HG03175 (cell line): ENCODE data around the gene ALDH4A1.
"Not testable (repeated sequence)": the region's sequence is repeated elsewhere in the genome, so short reads cannot be mapped to it uniquely, and the experiment has no call there.

ENCODE experiments used
- ATAC-seq: cut with Tn5 transposase; IDR thresholded peaks from one replicate; pipeline ENCODE4 v1.9.1; 2021; ENCODE audit warnings: mild to moderate bottlenecking, moderate library complexity; ENCODE audit not compliant: unreplicated experiment

ALDH4A1 gene

DNA sequence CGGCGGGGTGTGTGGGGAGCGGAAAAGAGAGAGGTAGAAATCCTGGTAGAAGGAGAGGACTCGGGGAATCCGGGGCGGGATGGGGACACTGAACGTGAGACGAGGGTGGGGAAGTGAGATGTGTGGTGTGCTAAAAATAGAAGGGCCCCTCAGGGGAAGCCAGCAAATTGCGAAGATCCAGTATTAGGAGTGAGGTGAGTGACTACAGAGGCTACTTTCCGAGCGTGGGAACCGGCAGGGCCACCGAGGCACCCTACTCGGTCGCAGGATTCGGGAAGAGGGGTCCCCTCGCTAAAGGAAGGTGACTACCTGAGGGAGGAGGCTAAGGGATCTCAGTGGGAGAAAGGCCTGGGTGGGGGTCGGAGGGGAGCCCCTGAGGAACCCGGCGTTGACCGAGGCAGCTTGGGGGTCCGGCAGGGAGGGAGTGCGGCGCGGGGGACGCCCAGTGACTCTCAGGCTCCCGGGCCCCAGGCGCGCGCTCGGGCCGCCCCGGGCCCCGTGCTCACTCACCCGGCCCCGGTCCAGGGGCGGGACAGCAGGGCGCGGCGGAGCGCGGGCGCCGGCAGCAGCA lies 318 bp downstream of the ALDH4A1 start:
- peak; percentile 1 for ATAC-seq

DNA sequence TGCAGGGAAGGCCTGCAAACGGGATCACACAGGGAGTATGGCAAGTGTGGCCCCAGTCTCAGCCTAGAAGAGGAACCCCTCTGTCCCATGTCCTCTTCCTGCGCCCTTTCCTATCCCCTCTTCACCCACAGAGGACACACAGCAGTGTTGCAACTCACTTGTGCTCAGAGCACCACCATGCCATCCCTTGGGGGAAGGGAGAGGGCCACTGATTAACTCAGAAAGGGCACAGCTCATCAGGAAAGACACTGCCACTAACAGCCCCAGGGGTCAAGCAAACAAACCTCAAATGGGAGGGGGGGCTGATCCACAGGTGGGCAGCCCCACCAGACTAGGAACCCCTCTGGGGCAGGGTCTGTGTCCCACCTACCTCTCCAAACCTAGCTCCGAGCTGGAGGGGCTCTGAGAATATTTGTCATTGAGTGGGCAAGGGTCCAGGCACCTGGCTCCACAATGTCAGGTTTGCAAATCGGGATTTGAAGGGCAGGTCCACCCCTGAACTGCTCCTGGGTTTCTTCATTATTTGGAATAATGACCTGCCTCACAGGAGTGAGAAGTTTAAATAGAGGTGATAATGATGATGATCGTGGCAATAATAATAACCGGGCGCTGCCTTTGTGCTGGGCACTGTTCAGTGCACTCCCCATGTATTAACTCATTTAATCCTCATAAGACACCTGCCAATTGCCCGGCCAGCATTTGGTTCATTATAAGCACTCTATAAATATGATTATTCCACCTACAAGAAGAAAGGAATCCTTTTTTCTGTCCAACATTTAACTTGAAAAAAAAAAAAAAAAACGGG lies 1.0 kb downstream of the ALDH4A1 start:
- ATAC-seq: no peak

DNA sequence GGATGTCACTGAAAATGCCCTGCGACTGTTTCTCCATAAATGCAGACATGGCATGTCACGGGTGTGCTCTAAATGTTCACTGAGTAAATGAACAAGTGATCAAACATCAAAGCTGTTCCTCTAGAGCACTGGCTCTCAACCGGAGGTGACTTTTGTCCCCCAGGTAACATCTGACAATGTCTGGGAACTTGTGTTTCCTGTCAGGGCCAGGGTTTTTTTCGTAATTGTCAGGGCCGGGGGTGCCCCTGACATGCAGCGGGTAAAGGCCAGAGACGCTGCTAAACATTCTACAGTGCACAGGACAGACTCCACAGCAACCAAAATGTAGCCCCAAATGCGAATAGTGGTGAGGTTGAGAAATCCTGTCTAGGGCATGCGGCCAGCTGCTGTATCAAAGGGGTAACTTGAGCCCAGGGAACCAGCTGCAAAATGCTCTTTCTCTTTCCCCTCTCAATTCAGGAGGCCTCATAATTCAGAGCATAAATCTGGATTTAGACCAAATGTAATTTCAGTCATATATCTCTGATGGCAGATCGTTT lies 2.0 kb downstream of the ALDH4A1 start:
- no peak for ATAC-seq

DNA sequence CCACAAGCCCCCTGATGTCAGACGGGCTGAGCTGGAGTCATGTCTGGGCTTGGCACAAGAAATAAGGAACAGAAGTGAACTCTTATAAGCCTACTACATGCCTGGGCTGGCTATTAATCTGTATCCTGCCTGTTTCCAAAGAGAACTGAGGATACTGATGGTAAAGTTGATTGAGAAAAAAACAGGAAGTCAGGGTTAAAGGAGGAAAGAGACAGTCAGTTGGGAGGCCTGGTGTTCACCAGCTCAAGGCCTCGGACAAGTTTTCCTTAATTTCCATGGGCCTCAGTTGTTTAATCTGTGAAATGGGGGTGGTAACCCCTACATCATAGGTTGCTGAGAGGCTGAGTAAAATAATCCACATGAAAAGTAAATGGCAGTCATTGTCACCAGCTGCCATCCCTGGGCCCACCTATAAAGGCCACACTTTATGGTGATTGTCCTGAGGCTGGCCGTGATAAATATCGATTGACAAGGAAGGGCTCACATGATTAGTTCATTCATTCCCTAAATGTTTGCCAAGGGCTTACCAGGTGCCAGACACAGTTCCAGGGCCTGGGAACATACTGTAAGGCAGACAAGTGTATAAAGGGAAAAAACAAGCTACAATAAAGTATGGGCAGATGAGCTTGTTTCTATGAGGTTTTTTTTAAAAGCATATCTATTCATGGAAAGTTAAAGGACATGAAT lies 2.8 kb downstream of the ALDH4A1 start:
- ATAC-seq: no peak

DNA sequence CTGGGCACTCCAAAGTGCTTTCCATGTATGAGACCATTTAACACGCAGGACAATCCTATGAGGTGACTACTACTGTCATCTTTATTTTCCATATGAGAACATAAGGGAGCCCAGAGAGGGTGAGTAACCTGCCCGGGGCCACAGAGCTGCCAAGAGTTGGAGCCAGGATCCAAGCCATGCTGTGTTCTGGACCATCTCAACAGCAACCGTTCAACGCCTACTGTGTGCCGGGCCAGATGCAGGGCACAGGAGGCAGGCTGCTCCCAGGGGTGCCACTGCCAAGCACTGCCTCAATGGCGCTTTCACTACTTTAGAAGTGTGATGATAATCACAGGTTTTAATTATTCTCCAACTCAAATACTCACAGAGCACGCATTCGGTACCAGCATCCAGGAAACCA lies 3.8 kb downstream of the ALDH4A1 start:
- ATAC-seq: no peak

DNA sequence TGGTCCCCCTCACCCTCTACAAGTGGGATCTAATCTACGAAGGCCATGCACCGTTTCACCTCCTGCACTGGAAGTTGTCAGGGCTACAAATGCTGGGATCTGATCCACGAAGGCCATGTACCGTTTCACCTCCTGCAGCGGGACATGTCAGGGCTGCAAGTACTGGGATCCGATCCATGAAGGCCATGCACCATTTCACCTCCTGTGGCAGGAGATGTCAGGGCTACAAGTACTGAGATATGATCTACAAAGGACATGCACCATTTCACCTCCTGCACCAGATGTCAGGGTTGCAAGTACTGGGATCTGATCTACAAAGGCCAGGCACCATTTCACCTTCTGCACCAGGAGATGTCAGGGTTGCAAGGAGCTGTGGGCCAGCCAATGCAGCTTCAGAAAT lies 7.0 kb downstream of the ALDH4A1 start:
- ATAC-seq: no peak

DNA sequence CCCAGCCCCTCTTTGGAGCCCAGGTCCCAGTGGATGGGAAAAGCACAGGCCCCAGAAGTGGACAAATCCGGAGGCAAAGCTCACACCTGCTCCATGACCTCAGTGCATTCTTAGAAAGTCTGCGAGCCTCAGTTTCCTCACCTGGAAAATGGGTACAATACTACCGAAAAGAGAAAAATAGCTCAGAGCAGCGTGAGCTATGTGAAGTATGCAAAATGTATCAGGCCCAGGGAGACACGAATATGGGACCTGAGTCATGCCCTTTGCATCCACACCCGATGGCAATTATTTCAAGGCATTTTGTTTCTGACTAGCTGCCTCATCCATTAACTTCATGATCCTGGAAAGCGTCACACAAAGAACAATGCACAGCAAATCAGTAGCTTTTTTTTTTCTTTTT lies 9.2 kb downstream of the ALDH4A1 start:
- no peak for ATAC-seq

DNA sequence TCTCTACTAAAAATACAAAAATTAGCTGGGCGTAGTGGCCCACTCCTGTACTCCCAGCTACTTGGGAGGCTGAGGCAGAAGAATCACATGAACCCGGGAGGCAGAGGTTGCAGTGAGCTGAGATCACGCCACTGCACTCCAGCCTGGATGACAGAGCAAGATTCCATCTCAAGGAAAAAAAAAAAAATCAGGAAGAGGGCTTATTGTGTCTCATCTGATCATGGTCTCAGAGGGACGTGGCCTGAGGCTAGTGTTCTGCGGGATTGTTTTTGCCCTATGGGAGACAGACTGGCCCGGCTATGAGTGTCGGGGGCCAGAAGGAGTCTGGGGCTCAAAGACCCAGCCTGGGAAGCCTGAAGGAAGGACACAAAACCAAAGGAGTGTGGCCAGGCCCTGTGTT lies 10.5 kb downstream of the ALDH4A1 start:
- not testable (repeated sequence) for ATAC-seq

DNA sequence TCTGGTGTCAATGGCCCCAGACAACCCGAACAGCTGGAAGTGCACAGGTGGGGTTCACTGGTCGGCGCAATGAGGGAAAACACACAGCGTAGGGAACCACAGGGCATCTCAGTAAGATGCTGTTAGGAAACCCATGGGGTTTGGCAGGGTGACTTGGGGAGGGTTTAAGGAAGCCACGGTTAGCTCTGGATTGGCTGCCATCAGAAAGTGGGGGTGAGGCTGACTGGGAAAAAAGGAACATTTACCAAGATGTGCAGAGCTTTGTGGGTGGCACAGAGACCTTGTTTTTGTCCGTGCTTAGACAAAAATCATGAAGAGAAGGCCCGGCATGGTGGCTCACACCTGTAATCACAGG lies 11.0 kb downstream of the ALDH4A1 start:
- no peak for ATAC-seq

DNA sequence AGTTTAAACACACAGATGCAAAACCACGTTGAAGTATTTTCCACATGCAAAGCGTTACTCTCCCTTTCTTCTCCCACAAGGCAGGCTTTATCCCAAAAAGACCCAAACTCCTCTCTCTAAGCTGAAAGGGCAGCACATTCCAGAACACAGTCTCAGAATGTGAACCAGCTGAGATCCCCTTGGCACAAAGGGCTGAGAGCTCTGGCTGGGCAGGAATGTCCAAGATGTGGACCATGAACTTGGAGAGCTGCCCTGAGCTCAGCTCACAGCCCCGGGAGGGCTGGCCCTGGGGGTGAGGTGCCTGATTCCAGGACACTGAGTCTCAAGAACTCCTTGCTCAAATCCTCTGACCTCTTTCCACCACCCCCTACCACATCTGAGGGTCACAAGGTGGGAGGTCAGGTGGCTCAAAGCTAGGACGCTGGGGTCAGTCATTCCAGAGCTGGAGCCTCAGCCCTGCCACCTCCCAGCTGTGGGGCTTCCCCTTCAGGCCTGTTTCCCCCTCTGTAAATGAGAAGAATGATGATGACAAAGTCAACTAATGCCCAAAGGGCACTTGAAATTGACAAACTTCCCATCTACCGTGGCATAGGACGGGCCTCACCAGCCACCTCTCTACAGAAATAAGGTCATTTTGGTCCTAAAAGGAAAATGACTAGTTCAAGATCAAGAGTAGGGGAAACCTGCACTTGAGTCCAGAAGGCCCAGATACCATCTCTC lies 11.5 kb downstream of the ALDH4A1 start:
- no peak for ATAC-seq

DNA sequence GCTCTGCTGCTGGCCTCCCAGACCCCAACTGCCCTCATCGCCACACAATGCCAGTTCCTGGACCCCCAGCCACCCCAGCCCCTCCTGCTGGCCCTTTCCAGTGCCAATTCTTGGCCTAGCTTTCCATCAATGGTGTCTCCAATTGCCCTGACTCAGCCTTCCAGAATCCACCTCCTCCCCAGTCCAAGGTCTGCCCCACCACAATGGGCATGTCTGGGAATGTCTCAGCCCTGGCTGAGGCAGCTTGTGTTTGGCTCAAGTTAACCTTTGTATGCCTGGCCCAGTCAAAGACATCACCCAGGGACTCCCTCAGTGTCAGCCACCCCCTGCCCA lies 16.4 kb downstream of the ALDH4A1 start:
- ATAC-seq: no peak

DNA sequence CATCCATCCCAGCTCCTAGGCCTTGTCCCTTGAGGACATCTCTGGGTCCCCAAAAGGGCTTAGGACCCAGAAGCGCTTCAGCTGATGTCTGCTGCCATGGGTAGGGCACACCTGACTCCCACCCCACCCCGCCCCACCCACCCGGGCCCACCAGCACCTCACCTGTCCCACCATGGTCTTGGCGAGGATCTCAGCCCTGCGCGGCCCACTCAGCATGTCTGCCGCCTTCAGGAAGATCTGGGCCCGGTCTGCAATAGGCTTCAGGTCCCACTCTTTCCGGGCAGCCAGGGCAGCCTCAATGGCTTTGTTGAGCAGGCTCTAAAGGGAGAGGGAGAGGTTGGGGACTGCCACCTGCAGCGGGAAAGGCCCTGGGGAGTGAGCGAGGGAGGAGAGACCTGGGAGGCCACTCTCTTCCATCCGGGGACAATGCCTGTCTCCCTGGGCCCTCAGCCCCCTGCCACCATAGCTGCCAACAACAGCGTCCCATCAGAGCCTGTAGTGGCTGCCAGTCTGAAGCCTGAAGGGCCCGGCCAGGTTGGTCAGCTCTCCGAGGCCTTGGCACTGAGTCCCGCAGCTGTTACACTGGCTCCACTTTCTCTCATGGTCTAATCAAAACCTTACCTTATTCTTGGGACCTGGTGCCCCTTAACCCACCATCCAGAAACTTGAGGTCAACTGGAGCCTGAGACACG lies 16.9 kb downstream of the ALDH4A1 start:
- no peak for ATAC-seq

DNA sequence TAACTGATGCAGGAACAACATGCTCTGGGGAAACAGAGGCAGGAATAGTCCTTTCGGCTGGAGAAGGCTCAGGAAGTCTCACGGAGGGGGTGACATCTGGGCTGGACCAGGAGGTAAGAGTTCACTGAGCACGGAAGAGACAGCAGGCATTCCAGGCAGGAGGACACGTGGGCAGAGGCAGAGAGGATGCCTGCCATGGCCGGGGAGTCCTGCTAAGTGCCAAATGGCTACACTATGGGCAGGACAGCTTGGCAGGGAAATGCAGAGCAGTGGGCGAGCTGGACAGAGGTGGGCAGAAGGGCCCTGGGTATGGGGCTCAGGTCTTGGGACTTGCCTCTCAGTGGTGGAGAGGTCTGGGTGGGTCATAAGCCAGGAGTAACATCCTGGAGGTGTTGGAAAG lies 17.6 kb downstream of the ALDH4A1 start:
- no peak for ATAC-seq

DNA sequence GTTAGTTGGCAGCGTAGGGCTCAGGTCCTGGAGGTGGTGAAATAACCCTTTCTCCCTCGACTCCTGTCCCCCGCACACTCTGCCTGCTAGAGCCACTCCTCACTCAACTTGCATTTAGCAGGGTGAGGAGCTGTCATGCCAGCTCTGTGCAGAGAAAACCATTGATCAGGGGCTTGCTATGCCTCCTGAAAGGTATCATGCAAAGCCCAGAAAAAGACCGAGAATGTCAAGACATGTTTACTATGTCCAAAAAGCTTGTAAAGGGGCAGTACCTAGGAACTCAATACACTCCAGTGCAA lies 18.0 kb downstream of the ALDH4A1 start:
- no peak for ATAC-seq

DNA sequence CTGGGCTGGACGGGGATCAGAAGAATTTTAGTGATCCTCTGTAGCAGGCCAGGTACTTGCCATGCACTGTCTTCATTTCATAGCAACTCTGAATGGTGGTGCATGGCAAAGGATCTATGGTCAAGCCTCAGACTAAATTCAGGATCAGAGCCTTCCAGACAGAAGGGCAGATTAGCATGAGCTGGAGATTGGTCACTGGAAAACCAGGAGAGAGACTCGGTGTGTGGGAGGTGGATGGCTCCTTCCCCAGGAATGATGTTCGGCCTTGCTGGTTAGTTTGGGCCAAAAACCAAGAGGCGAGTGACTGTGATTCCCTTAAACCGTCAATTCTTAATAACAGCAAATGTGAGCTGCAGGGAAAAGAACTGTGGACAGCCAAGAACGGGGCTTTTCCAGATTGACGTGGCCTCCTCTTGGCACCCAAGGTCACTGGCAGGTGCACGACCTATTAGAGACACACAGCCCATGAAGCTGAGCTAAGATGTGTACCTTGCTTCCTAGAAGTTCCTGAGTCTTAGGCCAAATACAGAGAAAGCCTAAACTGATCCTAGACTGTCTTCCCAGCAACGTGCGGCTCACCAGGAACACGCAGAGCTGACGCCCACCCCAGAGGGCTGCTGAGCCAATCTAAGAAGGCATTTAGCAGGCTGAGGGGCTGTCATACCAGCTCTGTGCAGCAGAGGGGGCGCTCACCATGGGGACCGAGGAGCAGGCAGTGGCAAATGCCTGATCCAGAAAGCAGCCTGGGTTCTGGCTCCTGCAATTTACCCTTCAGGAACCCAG lies 18.5 kb downstream of the ALDH4A1 start:
- ATAC-seq: no peak

DNA sequence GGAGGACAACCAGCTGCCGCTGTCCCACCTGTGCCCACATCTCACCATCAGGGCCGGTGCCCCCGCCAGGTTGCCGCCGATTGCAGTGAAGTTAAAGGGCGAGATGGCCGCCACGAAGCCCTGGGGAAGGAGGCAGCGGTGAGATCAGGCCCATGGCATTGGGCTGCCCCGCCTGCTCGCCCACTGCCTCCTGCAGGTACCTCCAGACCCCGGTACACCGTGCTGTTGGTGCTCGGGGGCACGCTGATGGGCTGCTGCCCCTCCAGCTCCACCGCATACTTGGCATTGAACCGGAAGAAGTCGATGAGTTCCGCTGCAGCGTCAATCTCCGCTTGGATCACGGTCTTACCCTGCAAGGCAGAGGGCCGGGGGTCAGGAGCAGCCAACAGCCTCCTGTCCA lies 19.3 kb downstream of the ALDH4A1 start:
- ATAC-seq: no peak

DNA sequence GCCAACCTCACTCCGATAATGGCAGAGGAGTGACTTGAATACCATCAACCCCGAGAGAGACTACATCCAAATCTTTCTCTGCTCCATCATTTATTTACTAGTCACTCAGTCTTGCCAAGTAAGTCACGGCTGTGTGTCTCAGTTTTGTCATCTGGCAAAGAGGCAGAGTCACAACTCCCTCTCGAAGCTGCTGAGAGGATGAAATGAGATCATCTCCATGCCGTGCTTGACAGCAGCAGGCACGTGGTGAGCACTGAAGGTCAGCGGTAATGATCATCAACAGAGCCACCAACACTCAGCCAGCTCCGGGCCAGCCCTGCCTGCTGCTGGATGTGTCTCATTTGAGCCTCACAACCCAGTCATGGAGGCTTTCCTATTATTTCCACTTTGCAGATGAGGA lies 19.9 kb downstream of the ALDH4A1 start:
- ATAC-seq: no peak

DNA sequence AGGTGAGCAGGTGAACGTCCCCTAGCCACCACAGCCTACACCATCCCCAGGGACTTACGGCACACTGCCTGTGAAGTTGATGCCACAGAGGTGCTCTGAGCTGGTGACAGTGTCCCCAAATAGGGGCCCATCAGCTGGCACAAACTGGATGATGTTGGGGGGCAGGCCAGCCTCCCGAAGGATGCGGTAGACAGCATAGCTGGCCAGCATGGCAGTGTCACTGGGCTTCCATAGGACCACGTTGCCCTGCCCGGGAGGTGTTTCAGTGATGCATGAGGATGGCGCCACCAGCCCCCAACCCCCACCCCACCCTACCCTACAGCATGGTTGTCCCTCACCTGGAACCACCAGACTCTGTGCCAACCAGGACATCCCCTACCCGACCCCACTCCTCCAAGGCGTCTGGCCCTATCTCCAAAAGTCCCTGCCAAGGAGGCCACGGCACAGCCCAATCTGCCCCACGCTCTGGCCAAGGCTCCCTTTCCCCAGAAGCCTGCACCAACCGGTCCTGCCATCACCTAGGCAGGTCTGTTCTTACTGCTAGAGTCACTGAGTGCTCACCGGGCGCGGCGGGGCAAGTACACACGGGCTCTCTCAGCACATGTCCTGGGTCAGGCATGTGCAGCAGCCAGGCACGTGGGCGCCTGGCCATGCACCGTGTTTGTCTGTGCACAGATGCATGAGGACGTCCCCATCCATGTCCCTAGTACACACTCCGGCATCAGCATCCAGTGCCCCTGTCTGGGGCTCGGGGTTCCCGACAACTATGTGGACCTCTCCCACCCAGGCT lies 20.5 kb downstream of the ALDH4A1 start:
- ATAC-seq: no peak

DNA sequence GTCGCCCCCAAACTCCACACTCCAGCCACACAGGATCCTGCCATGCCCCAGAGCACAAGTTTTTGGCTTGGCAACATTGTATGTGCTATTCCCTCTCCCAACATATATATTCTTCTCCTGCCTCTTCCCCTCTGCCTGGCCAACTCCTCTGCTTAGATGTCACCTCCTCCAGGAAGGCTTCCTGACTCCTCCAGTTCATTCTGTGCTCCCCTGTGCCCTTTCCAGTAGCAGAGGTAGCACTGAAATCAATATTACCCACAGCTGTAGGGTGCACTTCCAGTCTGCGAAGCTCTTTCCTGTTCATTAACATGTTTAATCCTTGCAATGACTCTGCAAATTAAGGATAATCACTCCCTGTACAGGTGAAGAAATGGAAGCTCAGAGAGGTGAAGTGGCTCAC lies 21.2 kb downstream of the ALDH4A1 start:
- no peak for ATAC-seq

DNA sequence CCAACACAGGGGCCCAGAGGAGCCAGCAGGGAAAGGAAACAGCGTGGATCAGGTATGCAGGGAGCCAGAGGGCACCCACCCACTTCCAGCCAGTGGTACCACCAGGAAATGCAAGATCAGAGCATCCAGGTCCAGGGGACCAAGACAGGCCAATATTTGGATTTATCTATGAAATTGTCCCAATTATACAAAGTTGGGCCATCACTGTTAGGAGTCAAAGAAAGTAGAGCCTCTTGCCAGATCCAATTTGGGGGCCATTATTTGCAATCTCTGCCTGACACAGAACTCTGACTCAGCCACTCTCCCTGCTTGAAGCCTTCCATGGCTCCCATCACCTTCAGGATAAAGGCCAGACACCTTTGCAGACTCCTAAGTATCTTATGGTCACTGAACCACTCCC lies 21.8 kb downstream of the ALDH4A1 start:
- no peak for ATAC-seq
